Measurements from ENCODE around the gene ZNF394. TPM values are rescaled to one million over a fixed set of nuclear protein-coding genes. Genes with fewer than 3 reads are reported as not detected.
"Not testable (repeated sequence)": the region's sequence is repeated elsewhere in the genome, so short reads cannot be mapped to it uniquely, and the experiment has no call there.

ZNF394 gene
- total RNA-seq (38.8 TPM), polyA plus RNA-seq (17.3 TPM)

DNA sequence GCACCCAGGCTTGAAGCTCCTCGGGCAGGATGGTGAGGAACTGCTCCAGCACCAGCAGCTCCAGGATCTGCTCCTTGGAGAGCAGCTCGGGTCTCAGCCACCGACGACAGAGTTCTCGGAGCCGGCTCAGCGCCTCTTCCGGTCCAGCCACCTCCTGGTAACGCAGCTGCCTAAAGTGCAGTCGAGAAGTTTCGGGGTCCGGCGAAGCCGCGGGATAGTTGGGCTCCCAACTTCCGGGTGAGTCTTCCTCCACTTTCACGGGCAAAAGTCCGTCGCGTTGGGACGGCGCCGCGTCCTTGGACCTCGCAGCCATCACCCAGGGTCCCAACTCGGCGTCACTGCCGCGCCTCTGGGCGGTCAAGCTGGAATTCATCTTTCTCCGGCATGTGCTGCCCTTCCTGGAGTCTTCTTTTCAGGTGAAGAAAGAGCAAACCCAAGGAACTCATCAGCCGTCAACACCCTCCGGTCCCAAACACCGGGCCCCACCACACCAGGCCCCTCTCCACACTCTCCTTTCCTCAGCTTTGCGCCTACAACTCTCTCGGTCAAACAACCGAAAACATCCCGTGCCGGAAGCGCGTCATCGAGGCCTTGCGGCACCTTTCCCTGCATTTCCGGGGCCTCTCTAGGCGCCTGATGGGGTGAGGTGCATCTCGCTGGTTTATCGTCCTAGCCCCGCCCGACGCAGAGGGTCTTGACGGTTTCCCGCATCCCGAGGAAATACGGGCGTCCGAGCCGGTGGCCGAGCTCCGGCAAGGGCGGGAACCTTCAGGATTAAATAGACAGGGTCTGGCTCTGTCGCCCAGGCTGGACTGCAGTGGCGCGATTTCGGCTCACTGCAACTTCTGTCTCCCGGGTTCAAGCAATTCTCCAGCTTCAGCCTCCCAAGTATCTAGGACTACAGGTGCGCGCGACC, at the start of gene ZNF394:
TSS of gene ZNF394 (minus strand) at position 561 of the 916 bp plus-strand sequence. CDS start at position 373, 188 bp downstream.
- peaks cover 3% of the 10 kb centered on the region for H3K4me1 ChIP-seq (ENCODE audit: insufficient read depth)

GRCh38 chr7:99549545-99549944, 49.5 kb upstream of the ZNF394 start:
- H3K27ac ChIP-seq (ENCODE audit: low read depth); DNase-seq (ENCODE audit: extremely low spot score); H3K4me3 ChIP-seq (ENCODE audit: low read depth, low read length); H3K36me3 ChIP-seq (ENCODE audit: insufficient read depth); H3K4me1 ChIP-seq (ENCODE audit: insufficient read depth): not testable (repeated sequence)
- 93% methylated on average over 1 of the region's 2 CpGs for WGBS

More for the DNA sequence above, at the start of gene ZNF394:
- H3K27ac ChIP-seq (ENCODE audit: low read depth): peak within 1 kb of the TSS; percentile 95
- no peaks in the 10 kb centered on the region for H3K36me3 ChIP-seq (ENCODE audit: insufficient read depth)
- peak within 1 kb of the TSS; percentile 88 for H3K4me3 ChIP-seq (ENCODE audit: low read depth, low read length)
- peak; percentile 89 for DNase-seq (ENCODE audit: extremely low spot score)
- WGBS: under 1% methylated on average over 68 of the region's 68 CpGs

GRCh38 chr7:99545308-99545707, 45.2 kb upstream of the ZNF394 start:
- not testable (repeated sequence) for DNase-seq (ENCODE audit: extremely low spot score); H3K27ac ChIP-seq (ENCODE audit: low read depth); H3K4me1 ChIP-seq (ENCODE audit: insufficient read depth); H3K36me3 ChIP-seq (ENCODE audit: insufficient read depth); H3K4me3 ChIP-seq (ENCODE audit: low read depth, low read length)
- WGBS: 98% methylated on average over 5 of the region's 5 CpGs

- Histone ChIP-seq H3K4me1 (ENCODE audit: insufficient read depth) (no peaks in the 10 kb centered on the region), H3K36me3 (ENCODE audit: insufficient read depth) (peaks cover 5% of the 10 kb centered on the region), H3K27ac (ENCODE audit: low read depth) (no peak overlapping the region), H3K4me3 (ENCODE audit: low read depth, low read length) (no peak overlapping the region)
- no peak for DNase-seq (ENCODE audit: extremely low spot score)
- WGBS: 94% methylated on average over 6 of the region's 6 CpGs
Observed at GRCh38 chr7:99543916-99544315, 43.8 kb upstream of the ZNF394 start.

DNA sequence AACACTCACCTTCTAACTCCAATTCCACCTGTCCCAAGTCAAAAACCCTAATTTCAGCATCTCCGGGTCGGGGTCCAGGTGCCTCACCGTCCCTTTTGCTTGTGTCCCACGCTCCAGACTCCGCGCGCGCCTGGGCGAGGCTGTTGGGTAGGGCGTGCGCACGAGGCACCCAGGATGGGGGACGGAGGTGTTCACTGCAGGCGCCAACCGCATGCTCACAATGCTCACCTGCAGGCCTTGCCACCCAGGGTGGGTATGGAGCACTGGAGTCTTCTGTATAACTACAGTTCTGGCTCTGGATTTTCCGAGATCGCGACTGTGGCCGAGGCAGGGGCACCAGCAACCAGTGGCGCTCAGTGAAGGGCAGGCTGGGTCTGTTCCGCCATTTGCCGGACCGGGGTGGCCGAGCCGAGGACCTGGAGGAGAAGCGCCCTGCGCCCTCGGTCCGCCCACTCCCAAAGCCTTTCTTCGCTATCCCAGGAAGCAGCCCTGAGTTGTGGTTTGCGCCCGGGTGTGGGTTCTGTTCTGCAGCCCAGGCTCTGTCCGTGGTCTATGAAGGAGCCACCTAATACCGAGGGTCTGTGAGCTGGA, 43.1 kb upstream of the ZNF394 start:
- Histone ChIP-seq H3K36me3 (ENCODE audit: insufficient read depth) (peaks cover 4% of the 10 kb centered on the region), H3K27ac (ENCODE audit: low read depth) (no peak overlapping the region), H3K4me3 (ENCODE audit: low read depth, low read length) (no peak overlapping the region), H3K4me1 (ENCODE audit: insufficient read depth) (no peaks in the 10 kb centered on the region)
- WGBS: 93% methylated on average over 34 of the region's 34 CpGs
- DNase-seq (ENCODE audit: extremely low spot score): no peak

DNA sequence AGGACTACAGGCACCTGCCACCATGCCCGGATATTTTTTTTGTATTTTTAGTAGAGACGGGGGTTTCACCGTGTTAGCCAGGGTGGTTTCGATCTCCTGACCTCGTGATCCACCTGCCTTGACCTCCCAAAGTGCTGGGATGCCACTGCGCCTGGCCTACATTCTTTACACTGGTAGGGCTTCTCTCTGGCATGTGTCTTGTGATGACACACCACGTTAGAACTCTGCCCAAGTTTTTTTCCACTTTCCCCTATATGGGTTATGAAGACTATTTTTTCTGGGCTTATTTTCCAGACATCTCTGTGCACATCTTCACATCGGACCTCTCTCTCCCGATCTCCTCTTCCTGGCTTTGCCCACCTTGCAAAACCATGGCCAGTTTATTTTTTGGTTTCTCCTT, 41.1 kb upstream of the ZNF394 start:
- DNase-seq (ENCODE audit: extremely low spot score): no peak
- Histone ChIP-seq H3K4me1 (ENCODE audit: insufficient read depth) (no peaks in the 10 kb centered on the region), H3K36me3 (ENCODE audit: insufficient read depth) (peaks cover under 1% of the 10 kb centered on the region), H3K4me3 (ENCODE audit: low read depth, low read length) (no peak overlapping the region), H3K27ac (ENCODE audit: low read depth) (no peak overlapping the region)
- WGBS: 89% methylated on average over 9 of the region's 9 CpGs

DNA sequence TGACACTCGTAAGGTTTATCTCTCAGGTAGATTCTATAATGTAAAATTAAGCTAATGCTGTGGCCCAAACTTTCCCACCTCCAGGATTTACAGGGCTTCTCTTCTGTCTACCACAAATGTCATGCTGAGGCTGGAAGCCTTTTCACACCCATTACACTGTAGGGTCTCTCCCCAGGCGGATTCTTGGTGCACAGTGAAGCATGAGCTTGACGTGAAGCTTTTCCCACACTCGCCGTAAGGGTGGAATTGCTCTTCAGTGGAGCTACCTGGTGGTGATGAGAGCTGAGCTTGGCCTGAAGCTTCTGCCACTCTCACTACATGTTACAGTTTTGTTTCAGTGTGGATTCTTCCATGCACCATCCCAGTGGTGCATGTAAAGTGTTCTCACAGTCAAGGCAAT, 40.5 kb upstream of the ZNF394 start:
- 92% methylated on average over 5 of the region's 5 CpGs for WGBS
- no peaks in the 10 kb centered on the region for H3K36me3 ChIP-seq (ENCODE audit: insufficient read depth)
- H3K4me1 ChIP-seq (ENCODE audit: insufficient read depth): no peaks in the 10 kb centered on the region
- no peak overlapping the region for H3K4me3 ChIP-seq (ENCODE audit: low read depth, low read length)
- no peak for DNase-seq (ENCODE audit: extremely low spot score)
- no peak overlapping the region for H3K27ac ChIP-seq (ENCODE audit: low read depth)

GRCh38 chr7:99539213-99539811, 39.2 kb upstream of the ZNF394 start:
- H3K36me3 ChIP-seq (ENCODE audit: insufficient read depth): no peaks in the 10 kb centered on the region
- DNase-seq (ENCODE audit: extremely low spot score): no peak
- 83% methylated on average over 7 of the region's 7 CpGs for WGBS
- H3K27ac ChIP-seq (ENCODE audit: low read depth): no peak overlapping the region
- no peak overlapping the region for H3K4me3 ChIP-seq (ENCODE audit: low read depth, low read length)
- H3K4me1 ChIP-seq (ENCODE audit: insufficient read depth): no peaks in the 10 kb centered on the region

DNA sequence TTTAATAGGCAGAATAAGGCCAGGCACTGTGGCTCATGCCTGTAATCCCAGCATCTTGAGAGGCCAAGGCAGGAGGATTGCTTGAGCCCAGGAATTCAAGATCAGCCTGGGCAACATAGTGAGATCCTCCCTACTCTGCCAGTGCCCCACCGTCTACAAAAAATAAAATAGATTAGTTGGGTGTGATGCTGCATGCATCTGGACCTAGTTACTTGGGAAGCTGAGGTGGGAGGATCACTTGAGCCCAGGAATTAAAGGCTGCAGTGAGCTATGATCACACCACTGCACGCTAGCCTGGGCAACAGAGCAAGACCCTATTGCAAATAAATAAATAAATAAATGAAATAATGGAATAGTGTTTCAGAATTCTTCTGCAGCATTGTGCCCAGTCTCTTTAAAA, 35.6 kb upstream of the ZNF394 start:
- Histone ChIP-seq H3K4me1 (ENCODE audit: insufficient read depth) (no peaks in the 10 kb centered on the region), H3K36me3 (ENCODE audit: insufficient read depth) (peaks cover 6% of the 10 kb centered on the region), H3K4me3 (ENCODE audit: low read depth, low read length) (no peak overlapping the region), H3K27ac (ENCODE audit: low read depth) (no peak overlapping the region)
- DNase-seq (ENCODE audit: extremely low spot score): no peak
- WGBS: 96% methylated on average over 2 of the region's 2 CpGs

DNA sequence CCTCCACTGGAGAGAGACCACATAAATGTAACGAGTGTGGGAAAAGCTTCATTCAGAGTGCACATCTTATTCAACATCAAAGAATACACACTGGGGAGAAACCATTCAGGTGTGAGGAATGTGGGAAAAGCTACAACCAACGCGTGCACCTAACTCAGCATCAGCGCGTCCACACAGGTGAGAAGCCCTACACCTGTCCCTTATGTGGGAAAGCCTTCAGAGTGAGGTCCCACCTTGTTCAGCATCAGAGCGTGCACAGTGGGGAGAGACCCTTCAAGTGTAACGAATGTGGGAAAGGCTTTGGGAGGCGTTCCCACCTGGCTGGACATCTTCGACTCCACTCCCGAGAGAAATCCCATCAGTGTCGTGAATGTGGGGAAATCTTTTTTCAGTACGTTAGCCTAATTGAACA, 31.3 kb upstream of the ZNF394 start:
- 98% methylated on average over 12 of the region's 12 CpGs for WGBS
- Histone ChIP-seq H3K4me3 (ENCODE audit: low read depth, low read length) (no peak overlapping the region), H3K36me3 (ENCODE audit: insufficient read depth) (peaks cover 8% of the 10 kb centered on the region), H3K4me1 (ENCODE audit: insufficient read depth) (no peaks in the 10 kb centered on the region), H3K27ac (ENCODE audit: low read depth) (no peak overlapping the region)
- no peak for DNase-seq (ENCODE audit: extremely low spot score)

DNA sequence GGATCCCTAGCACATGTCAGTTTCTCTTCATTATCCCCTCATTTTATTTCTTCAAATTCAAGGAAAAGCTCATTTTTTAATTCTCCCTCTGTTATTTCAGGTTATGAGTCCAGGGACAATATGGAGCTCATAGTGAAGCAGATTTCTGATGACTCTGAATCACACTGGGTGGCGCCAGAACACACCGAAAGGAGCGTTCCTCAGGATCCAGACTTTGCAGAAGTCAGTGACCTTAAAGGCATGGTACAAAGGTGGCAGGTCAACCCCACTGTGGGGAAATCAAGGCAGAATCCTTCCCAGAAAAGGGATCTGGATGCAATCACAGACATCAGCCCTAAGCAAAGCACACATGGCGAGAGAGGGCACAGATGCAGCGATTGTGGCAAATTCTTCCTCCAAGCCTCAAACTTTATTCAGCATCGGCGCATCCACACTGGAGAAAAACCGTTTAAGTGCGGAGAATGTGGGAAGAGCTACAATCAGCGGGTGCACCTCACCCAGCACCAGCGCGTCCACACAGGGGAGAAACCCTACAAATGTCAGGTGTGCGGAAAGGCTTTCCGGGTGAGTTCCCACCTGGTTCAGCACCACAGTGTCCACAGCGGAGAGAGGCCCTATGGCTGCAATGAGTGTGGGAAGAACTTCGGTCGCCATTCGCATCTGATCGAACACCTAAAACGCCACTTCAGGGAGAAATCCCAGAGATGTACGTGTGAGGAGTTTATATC, 25.8 kb upstream of the ZNF394 start:
- WGBS: 96% methylated on average over 21 of the region's 21 CpGs
- peaks cover 2% of the 10 kb centered on the region for H3K36me3 ChIP-seq (ENCODE audit: insufficient read depth)
- no peak for DNase-seq (ENCODE audit: extremely low spot score)

GRCh38 chr7:99521399-99521798, 21.3 kb upstream of the ZNF394 start:
- Histone ChIP-seq H3K27ac (ENCODE audit: low read depth) (no peak overlapping the region), H3K36me3 (ENCODE audit: insufficient read depth) (peaks cover 6% of the 10 kb centered on the region), H3K4me1 (ENCODE audit: insufficient read depth) (no peaks in the 10 kb centered on the region), H3K4me3 (ENCODE audit: low read depth, low read length) (no peak overlapping the region)
- DNase-seq (ENCODE audit: extremely low spot score): no peak
- WGBS: 90% methylated on average over 3 of the region's 3 CpGs

More for the DNA sequence above, 25.8 kb upstream of the ZNF394 start:
- no peak overlapping the region for H3K4me3 ChIP-seq (ENCODE audit: low read depth, low read length)
- H3K4me1 ChIP-seq (ENCODE audit: insufficient read depth): no peaks in the 10 kb centered on the region
- no peak overlapping the region for H3K27ac ChIP-seq (ENCODE audit: low read depth)

DNA sequence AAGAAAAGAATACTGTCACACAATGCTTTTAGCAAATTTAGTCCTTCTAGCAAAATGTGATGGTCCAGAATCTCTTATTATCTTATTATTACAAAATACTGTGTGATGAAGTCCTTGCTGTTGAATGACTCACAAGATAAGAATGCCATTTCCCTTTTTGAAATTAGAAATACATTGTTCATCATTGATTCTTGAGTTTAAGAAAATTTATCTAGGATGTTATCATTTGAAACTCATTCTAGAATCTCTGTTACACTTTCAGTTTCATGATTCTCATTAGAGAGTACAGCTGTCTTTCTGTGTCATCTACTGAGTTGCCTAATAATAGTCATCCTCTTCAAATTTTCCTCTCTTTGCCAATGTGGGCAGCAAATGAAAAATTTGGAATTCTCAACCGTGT, 14.0 kb upstream of the ZNF394 start:
- no peak overlapping the region for H3K4me3 ChIP-seq (ENCODE audit: low read depth, low read length)
- H3K36me3 ChIP-seq (ENCODE audit: insufficient read depth): peaks cover 2% of the 10 kb centered on the region
- WGBS: 95% methylated on average over 1 of the region's 1 CpG
- no peaks in the 10 kb centered on the region for H3K4me1 ChIP-seq (ENCODE audit: insufficient read depth)
- DNase-seq (ENCODE audit: extremely low spot score): no peak
- H3K27ac ChIP-seq (ENCODE audit: low read depth): no peak overlapping the region
